DOHH2 (cell line): Measurements from ENCODE around the gene ARID5B.

Experiments used
- EZH2phosphoT487 ChIP-seq: fragments of 200-600 bp; sonication (generic); IDR thresholded peaks from 2 replicates; pipeline ENCODE4 v1.6.1; 2017; ENCODE audit warnings: borderline replicate concordance, mild to moderate bottlenecking, antibody characterized with exemption, low read length, moderate library complexity, mixed read lengths
- TF ChIP-seq, protein P1 (sequence below): fragments of 200-600 bp; sonication (generic); IDR thresholded peaks from one replicate; pipeline ENCODE4 v1.5.1; 2014; ENCODE audit warnings: antibody characterized with exemption, mild to moderate bottlenecking, low read depth, low read length; ENCODE audit not compliant: poor library complexity, severe bottlenecking

DNA sequence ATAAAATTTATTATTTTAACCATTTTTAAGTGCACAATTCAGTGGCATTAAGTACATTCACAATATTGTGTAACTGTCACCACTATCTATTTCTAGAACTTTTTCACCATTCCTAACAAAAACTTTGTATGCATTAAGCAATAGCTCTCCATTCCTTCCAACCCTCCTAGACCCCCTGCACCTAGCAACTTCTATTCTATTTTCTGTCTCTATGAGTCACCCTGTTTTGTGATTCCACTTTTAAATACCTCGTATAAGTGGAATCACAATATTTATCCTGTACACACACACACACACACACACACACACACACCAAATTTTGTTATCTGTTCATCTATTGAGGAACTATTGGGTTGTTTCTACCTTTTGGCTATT lies 89.2 kb downstream of the ARID5B start:
- TF ChIP-seq, protein P1, sequence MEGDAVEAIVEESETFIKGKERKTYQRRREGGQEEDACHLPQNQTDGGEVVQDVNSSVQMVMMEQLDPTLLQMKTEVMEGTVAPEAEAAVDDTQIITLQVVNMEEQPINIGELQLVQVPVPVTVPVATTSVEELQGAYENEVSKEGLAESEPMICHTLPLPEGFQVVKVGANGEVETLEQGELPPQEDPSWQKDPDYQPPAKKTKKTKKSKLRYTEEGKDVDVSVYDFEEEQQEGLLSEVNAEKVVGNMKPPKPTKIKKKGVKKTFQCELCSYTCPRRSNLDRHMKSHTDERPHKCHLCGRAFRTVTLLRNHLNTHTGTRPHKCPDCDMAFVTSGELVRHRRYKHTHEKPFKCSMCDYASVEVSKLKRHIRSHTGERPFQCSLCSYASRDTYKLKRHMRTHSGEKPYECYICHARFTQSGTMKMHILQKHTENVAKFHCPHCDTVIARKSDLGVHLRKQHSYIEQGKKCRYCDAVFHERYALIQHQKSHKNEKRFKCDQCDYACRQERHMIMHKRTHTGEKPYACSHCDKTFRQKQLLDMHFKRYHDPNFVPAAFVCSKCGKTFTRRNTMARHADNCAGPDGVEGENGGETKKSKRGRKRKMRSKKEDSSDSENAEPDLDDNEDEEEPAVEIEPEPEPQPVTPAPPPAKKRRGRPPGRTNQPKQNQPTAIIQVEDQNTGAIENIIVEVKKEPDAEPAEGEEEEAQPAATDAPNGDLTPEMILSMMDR, result no peak
- no peak for TF ChIP-seq EZH2phosphoT487
